GM12878 (cell line): ENCODE results near the gene TTL. TPM values are rescaled to one million over a fixed set of nuclear protein-coding genes. Genes with fewer than 3 reads are reported as not detected.
A peak's percentile ranks its signal among the peaks of the same experiment; 100 is the strongest.

Experiments used
- CREM ChIP-seq: IDR thresholded peaks from 2 replicates; pipeline ENCODE4 v1.6.1; 2014; ENCODE audit warnings: antibody characterized with exemption, low read depth
- E2F8 ChIP-seq: fragments of 450-650 bp; IDR thresholded peaks from 2 replicates; pipeline ENCODE4 v1.6.1; 2018; ENCODE audit warnings: mild to moderate bottlenecking, low read depth, moderate library complexity; ENCODE audit not compliant: partially characterized antibody
- FOXK2 ChIP-seq: fragments of 450-650 bp; IDR thresholded peaks from 2 replicates; pipeline ENCODE4 v1.6.1; 2017; ENCODE audit warnings: mild to moderate bottlenecking, moderate library complexity
- KDM1A ChIP-seq: fragments of 200-600 bp; sonication (generic); IDR thresholded peaks from 2 replicates; pipeline ENCODE4 v1.6.1; 2016; ENCODE audit warnings: borderline replicate concordance
- MEF2A ChIP-seq: IDR thresholded peaks from 2 replicates; pipeline ENCODE4 v1.6.1; 2011; ENCODE audit warnings: low read depth, mild to moderate bottlenecking, low read length, moderate library complexity; ENCODE audit not compliant: insufficient read depth
- NBN ChIP-seq: fragments of 450-650 bp; IDR thresholded peaks from 2 replicates; pipeline ENCODE4 v1.6.1; 2016
- NR2C2 ChIP-seq: IDR thresholded peaks from 2 replicates; pipeline ENCODE4 v1.6.1; 2011; ENCODE audit warnings: borderline replicate concordance, low read depth; ENCODE audit not compliant: control insufficient read depth, insufficient read length
- RAD51 ChIP-seq: fragments of 450-650 bp; IDR thresholded peaks from 2 replicates; pipeline ENCODE4 v1.6.1; 2016; ENCODE audit warnings: moderate library complexity, mild to moderate bottlenecking, inconsistent platforms
- RCOR1 ChIP-seq: conservative IDR thresholded peaks from 2 replicates; pipeline ENCODE4 v1.6.1; 2012; ENCODE audit warnings: low read depth, low read length, improper control_type of control experiment
- RFX5 ChIP-seq: IDR thresholded peaks from 2 replicates; pipeline ENCODE4 v1.6.1; 2011; ENCODE audit warnings: low read depth, low read length, improper control_type of control experiment
- SIN3A ChIP-seq: IDR thresholded peaks from 2 replicates; pipeline ENCODE4 v1.6.1; 2012; ENCODE audit warnings: low read depth, low read length, improper control_type of control experiment
- SREBF1 ChIP-seq: IDR thresholded peaks from 2 replicates; pipeline ENCODE4 v1.6.1; 2012; ENCODE audit warnings: mild to moderate bottlenecking, low read length
- TARDBP ChIP-seq: IDR thresholded peaks from 2 replicates; pipeline ENCODE4 v1.6.1; 2016; ENCODE audit warnings: borderline replicate concordance
- TCF3 ChIP-seq: IDR thresholded peaks from 2 replicates; pipeline ENCODE4 v1.6.1; 2012; ENCODE audit warnings: low read depth, mild to moderate bottlenecking, low read length, borderline replicate concordance; ENCODE audit not compliant: insufficient read depth
- ZNF274 ChIP-seq: IDR thresholded peaks from one replicate; pipeline ENCODE4 v1.8.0; 2011; ENCODE audit not compliant: insufficient read length, insufficient read depth
- polyA plus RNA-seq, 11 experiments: library from polyadenylated mRNA; depleted of rRNA in 4 of 11; unstranded in 6 of 11; stranded (reverse) in 5 of 11; fragments of >200 nt; fragmentation: Nextera tagmentation in 4 of 11; fragmentation: Illumina TruSeq in 1 of 11; extraction: Ambion mirVana in 4 of 11; extraction: Trizol in 1 of 11; gene quantifications; 1 replicate in 1 of 11; 2 replicates in 10 of 11; pipeline versions ENCODE4 v1.2.1 to v1.2.3, GENCODE V29; 2011 to 2016; ENCODE audit warnings: inconsistent platforms in 2 of 11, missing spikeins in 2 of 11, low read depth in 1 of 11
- total RNA-seq, 4 experiments: library from RNA; depleted of rRNA in 3 of 4; stranded (reverse); fragments of >200 nt in 3 of 4; fragmentation: Illumina TruSeq in 1 of 4; extraction: Trizol in 1 of 4; gene quantifications; 2 replicates each; pipeline versions ENCODE4 v1.2.1 to v1.2.3, GENCODE V29; 2013 to 2021
- TF ChIP-seq, protein P1 (sequence below): fragments of 450-650 bp; IDR thresholded peaks from 2 replicates; pipeline ENCODE4 v1.6.1; 2016; ENCODE audit warnings: mild to moderate bottlenecking
- TF ChIP-seq, protein P2 (sequence below), 3 experiments: IDR thresholded peaks in 2 of 3; conservative IDR thresholded peaks in 1 of 3; 2 replicates each; pipeline ENCODE4 v1.5.1; 2011; ENCODE audit warnings: low read depth in 3 of 3, low read length in 3 of 3, mild to moderate bottlenecking in 3 of 3, control low read depth in 2 of 3, moderate library complexity in 2 of 3, inconsistent platforms in 1 of 3, mixed read lengths in 1 of 3; ENCODE audit not compliant: control insufficient read depth in 2 of 3, insufficient read depth in 1 of 3; ENCODE audit errors: extremely low read depth in 1 of 3
- TF ChIP-seq, protein P3 (sequence below): fragments of 450-650 bp; conservative IDR thresholded peaks from 2 replicates; pipeline ENCODE4 v1.6.1; 2017; ENCODE audit warnings: mild to moderate bottlenecking, moderate library complexity
- TF ChIP-seq, protein P4 (sequence below): fragments of 450-650 bp; formaldehyde crosslinking; IDR thresholded peaks from 2 replicates; pipeline ENCODE4 v1.4.0; 2022; ENCODE audit warnings: mild to moderate bottlenecking, moderate library complexity

Gene TTL
- total and polyA plus RNA-seq, 10 of the 15 experiments (the other 5 are each of a cell fraction or from before 2014, with no cell fraction given) = 3.9 to 27.1 (median 16.1) TPM

DNA sequence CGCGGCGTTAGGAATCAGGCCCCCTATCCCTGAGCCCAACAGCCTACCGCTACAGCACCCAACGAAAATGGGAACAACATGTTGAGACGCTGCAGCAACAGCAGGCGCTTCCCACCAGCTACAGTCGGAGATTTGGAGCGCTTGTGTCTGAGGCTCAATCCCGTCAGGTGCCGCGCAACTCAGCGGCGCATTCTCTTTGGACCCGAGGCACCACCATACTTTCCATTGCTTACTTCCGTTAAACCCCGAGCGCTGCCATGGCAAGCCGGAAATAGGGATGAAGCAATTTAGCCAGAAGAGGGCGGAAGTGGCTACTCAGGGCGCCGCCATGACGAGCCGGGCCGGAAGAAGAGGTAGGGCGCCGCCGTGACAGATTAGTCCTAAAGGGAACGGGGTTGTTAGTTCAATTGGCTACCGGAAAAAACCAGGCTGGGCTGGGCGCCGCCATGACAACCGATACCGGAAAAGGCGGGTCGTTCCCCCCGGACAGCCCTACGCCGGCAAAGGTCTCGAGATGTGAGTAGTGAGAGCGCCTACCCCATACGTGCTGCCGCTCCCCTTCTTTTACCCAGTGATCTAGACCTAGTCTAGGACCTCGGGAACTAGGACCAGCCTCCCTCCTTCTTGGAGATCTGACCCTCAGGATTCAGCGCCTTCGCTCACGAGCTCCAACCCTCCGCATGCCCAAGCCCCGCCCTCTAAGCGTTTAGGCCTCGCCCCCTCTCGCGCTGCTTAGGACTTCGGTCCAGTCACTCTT is 102.4 kb downstream of the TTL start, which contains the start of gene CHCHD5 (continued):
- TF ChIP-seq, protein P1, sequence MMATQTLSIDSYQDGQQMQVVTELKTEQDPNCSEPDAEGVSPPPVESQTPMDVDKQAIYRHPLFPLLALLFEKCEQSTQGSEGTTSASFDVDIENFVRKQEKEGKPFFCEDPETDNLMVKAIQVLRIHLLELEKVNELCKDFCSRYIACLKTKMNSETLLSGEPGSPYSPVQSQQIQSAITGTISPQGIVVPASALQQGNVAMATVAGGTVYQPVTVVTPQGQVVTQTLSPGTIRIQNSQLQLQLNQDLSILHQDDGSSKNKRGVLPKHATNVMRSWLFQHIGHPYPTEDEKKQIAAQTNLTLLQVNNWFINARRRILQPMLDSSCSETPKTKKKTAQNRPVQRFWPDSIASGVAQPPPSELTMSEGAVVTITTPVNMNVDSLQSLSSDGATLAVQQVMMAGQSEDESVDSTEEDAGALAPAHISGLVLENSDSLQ = peak; percentile 57
- TF ChIP-seq, protein P2, sequence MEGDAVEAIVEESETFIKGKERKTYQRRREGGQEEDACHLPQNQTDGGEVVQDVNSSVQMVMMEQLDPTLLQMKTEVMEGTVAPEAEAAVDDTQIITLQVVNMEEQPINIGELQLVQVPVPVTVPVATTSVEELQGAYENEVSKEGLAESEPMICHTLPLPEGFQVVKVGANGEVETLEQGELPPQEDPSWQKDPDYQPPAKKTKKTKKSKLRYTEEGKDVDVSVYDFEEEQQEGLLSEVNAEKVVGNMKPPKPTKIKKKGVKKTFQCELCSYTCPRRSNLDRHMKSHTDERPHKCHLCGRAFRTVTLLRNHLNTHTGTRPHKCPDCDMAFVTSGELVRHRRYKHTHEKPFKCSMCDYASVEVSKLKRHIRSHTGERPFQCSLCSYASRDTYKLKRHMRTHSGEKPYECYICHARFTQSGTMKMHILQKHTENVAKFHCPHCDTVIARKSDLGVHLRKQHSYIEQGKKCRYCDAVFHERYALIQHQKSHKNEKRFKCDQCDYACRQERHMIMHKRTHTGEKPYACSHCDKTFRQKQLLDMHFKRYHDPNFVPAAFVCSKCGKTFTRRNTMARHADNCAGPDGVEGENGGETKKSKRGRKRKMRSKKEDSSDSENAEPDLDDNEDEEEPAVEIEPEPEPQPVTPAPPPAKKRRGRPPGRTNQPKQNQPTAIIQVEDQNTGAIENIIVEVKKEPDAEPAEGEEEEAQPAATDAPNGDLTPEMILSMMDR (IDR thresholded peaks at IDR 0.05 in 2 of 3, conservative IDR thresholded peaks at IDR 0.05 in 1 of 3; ENCODE audit: control insufficient read depth in 2 of 3, extremely low read depth in 1 of 3, insufficient read depth in 1 of 3, low read depth in 3 of 3, low read length in 3 of 3) = peak in 1 of 3 experiments; percentile 21; a peak in 2 of 6 replicates
- no peak for TF ChIP-seq TCF3
- TF ChIP-seq, protein P3, sequence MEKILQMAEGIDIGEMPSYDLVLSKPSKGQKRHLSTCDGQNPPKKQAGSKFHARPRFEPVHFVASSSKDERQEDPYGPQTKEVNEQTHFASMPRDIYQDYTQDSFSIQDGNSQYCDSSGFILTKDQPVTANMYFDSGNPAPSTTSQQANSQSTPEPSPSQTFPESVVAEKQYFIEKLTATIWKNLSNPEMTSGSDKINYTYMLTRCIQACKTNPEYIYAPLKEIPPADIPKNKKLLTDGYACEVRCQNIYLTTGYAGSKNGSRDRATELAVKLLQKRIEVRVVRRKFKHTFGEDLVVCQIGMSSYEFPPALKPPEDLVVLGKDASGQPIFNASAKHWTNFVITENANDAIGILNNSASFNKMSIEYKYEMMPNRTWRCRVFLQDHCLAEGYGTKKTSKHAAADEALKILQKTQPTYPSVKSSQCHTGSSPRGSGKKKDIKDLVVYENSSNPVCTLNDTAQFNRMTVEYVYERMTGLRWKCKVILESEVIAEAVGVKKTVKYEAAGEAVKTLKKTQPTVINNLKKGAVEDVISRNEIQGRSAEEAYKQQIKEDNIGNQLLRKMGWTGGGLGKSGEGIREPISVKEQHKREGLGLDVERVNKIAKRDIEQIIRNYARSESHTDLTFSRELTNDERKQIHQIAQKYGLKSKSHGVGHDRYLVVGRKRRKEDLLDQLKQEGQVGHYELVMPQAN = peak; percentile 71
- no peak for TF ChIP-seq SREBF1
- no peak for TF ChIP-seq SIN3A
- TF ChIP-seq, protein P4, sequence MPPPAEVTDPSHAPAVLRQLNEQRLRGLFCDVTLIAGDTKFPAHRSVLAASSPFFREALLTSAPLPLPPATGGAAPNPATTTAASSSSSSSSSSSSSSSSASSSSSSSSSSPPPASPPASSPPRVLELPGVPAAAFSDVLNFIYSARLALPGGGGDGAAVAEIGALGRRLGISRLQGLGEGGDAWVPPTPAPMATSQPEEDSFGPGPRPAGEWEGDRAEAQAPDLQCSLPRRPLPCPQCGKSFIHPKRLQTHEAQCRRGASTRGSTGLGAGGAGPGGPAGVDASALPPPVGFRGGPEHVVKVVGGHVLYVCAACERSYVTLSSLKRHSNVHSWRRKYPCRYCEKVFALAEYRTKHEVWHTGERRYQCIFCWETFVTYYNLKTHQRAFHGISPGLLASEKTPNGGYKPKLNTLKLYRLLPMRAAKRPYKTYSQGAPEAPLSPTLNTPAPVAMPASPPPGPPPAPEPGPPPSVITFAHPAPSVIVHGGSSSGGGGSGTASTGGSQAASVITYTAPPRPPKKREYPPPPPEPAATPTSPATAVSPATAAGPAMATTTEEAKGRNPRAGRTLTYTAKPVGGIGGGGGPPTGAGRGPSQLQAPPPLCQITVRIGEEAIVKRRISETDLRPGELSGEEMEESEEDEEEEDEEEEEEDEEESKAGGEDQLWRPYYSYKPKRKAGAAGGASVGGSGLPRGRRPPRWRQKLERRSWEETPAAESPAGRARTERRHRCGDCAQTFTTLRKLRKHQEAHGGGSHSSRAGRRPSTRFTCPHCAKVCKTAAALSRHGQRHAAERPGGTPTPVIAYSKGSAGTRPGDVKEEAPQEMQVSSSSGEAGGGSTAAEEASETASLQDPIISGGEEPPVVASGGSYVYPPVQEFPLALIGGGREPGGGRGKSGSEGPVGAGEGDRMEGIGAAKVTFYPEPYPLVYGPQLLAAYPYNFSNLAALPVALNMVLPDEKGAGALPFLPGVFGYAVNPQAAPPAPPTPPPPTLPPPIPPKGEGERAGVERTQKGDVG (CRISPR knock-in tag) = no peak
- TF ChIP-seq MEF2A = 0 out of 2 replicates have a peak, but pooled peaks have one; percentile 36
- no peak for TF ChIP-seq RAD51
- 0 out of 2 replicates have a peak, but pooled peaks have one; percentile 53 for TF ChIP-seq RCOR1
- peak; percentile 82 for TF ChIP-seq E2F8
- no peak for TF ChIP-seq ZNF274
- TF ChIP-seq RFX5 = no peak
- peak; percentile 45; the same call in 1 of the 2 replicates for TF ChIP-seq TARDBP
- TF ChIP-seq NBN = no peak; the same call in 1 of the 2 replicates
- 0 out of 2 replicates have a peak, but pooled peaks have one; percentile 14 for TF ChIP-seq FOXK2
- no peak for TF ChIP-seq NR2C2
- TF ChIP-seq KDM1A = no peak
- peak; percentile 89 for TF ChIP-seq CREM
